GM12891 (cell line): ENCODE results near the gene CDC25C.

Experiments
- POLR2A ChIP-seq: IDR thresholded peaks from 2 replicates; pipeline ENCODE4 v1.6.1; 2011; ENCODE audit warnings: low read depth, low read length, control low read depth
- TAF1 ChIP-seq: IDR thresholded peaks from 2 replicates; pipeline ENCODE4 v1.6.1; 2011; ENCODE audit warnings: low read depth, low read length, control low read depth

DNA sequence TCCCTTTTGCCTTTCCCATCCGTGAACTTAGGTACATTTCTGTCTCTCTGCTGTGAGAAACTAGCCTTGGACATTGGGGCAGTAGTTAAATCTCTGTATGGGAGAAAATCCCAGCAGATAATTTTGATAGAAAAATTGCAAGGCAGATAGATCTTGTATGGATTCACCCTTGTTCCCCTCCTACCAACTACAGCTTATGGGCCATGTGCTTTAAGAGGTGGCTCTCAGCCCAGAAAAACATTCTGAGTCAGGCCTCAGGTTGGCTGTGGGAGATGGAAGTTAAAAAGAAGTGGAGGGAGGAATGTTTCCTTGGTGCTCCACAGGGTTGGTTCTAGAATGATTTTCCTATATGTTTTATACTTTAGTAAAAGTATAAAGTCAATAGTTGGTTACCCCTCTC, 19.5 kb upstream of the CDC25C start:
- TF ChIP-seq POLR2A (no peak), TAF1 (no peak)
